Epidermal melanocyte (primary cell): ENCODE measurements around the gene TXNRD2.
A peak's percentile ranks its signal among the peaks of the same experiment; 100 is the strongest.

Experiments used
- DNase-seq: peaks from one replicate; pipeline ENCODE4 v3.0.0; 2011; ENCODE audit warnings: low spot score; ENCODE audit not compliant: insufficient read length

TXNRD2 gene

DNA sequence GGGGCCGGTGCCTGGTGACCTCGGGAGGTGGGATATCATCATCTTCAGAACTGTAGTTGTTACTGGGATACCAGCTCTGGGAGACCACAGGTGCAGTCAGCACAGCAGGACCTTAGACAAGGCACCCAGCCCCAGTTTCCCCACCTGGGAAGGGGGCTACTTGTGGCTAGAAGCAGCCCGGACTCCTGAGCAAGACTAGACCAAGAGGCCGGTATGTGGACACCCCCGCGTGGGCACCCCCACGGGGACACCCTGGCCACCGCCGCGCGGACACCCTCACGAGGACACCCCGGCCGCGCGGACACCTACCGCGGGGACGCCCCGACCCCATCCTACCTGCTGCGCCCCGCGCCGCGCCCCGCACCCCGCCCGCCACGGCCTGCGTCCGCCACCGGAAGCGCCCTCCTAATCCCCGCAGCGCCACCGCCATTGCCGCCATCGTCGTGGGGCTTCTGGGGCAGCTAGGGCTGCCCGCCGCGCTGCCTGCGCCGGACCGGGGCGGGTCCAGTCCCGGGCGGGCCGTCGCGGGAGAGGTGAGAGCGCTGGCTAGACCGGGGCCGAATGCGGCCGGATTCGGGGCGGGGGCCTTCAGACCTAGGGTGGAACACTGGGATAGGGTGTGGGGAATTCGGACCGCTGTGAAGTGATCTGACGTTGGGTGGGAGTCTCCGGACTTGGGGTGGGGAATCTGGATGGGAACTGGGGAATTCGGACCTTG lies at the start of gene TXNRD2, which contains the start of gene COMT:
TSS of gene TXNRD2 (minus strand) at position 454 of the 718 bp plus-strand sequence. CDS start at position 439, 15 bp downstream.
TSS of gene COMT (plus strand) at position 408 of the 718 bp plus-strand sequence. CDS start 20,755 bp downstream, outside the sequence.
- peak; percentile 85 for DNase-seq

DNA sequence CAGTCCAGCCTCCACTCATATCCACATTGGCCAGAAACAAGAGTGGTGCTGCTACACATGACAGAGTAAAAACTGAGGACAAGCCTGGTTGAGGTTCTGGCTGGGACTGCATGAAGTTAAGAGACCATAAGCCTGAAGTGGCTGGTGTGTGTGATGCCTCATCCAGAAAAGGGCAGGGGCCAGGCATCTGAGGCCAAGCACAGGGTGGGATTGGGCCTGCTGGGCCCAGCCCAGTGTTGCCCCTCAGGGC lies 49.7 kb upstream of the TXNRD2 start:
- no peak for DNase-seq

DNA sequence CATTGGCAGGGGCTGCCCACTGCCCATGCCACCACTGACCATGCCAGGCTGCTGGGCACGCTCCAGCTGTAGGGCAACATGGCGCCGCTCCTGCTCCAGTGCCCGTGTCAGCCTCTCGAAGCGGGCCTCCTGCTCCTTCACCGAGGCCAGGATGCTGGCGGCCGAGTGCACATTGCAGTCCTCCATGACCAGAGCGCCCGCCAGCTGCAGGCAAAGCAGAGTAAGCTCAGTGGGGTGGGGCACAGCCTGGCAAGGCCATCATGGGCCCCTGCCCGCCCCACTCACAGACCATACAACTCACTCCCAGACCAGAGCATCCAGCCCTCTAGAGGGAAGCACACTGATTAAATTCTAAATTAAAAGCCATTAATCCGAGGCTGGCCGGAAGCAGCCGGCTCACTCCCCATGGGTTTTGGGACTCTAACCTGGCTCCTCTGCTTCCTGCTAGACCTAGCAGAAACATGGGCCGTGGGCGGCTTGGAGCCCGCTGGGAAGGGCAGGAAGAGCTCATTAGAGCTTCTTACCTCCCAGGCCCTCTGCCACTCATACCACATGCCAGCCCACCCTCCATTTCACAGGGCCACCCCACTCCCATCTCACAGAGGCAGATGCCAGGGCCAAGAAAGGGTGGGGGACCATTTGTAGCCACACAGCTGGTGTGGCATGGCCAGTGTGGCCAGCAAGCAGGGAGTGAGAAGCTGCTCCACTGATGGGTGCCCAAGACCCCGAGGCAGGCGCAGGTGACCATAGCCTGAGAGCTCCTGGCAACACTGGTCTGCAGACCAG lies 49.2 kb upstream of the TXNRD2 start:
- no peak for DNase-seq

DNA sequence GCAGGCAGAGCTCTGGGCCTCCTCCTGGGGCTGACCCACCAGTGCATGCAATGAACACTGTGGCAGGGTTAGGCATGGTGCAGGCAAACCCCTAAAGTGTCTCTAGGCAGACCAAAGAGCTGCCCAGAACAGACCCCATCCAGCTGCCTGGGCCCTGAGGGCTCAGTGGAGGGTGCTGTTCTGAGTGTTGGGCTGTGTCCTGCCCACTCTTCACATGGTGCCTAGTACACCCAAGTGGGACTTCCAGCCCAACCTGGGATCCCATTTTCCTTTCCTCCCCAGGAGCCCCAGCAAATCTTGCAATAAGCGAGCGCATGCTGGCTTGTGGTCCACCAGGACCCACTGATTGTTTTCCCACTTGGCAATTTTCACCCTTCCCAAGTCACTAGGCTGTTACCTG lies 48.6 kb upstream of the TXNRD2 start:
- DNase-seq = no peak

DNA sequence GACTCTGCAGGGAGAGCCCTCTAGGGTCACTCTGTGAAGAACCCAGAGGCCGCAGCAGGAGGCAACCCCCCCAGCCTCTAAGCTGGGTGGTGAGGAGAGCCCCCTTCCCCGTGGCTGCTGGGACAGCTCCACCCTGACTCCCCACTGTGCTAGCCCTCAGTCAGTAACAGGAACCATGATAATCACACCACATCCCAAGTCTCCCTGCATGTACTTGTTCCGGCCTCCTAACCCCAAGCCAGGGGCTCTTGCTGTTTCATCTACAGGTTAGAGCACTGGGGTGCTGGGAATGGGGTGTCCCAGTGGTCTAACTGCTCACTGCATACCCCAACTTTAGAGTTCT lies 48.1 kb upstream of the TXNRD2 start:
- no peak for DNase-seq

DNA sequence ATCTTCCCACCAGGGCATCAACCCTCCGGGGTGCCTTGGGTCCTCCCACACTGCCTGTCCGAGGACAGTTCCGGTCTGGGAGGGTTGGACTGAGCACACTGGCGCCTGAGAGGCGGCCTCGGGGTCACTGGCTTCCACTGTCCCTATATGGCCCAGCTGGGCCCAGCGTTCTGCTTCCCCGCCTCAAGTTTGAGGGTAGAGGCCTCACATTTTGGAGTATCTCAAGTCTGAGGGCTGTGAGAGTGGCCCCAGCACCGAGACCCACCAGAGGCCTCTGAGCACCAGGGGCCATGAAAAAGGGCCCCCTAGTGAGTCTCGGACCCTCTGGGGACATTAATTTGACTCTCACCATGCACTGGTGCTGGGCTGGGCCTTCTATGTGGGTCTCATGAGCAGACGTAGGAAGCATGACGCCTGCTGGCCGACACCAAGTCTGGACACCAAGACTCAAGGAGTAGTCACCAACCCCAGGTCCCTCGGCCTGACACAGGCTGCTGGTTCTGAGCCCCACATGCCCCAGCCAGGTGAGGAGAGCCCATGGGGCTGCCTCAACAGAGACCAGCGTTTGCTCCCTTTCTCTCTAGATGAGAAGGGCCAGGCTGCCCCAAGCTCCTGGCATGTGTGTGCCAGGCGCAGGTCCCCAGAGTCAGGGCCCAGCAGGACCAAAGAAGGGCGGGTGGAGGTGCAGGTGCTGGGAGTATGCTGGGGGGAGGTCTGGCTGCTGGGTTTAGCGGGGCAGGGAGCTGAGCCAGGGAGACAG lies 47.5 kb upstream of the TXNRD2 start:
- no peak for DNase-seq

DNA sequence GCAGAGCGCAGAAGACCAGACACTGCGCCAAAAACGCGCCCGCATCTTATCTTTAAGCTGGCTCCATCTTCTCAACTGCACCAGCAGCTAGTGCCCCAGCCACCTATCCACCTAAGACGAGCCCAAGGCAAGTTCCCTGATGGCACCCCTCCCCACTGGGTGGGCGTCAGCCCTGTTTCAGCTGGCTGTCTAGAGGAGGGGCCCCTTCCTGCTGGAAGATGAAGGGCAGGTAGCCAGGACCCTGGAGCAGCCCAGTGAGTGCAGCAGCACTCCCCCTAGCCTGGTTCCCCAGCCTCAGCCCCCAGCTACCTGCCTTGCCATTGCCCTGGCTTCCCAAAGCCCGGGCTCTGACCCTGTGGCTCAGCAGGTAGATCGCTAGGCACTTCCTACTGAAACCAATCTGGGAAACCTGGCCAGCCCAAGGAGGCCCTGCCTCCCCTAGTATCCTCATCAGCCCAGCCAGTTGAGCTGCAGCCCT lies 46.8 kb upstream of the TXNRD2 start:
- no peak for DNase-seq

DNA sequence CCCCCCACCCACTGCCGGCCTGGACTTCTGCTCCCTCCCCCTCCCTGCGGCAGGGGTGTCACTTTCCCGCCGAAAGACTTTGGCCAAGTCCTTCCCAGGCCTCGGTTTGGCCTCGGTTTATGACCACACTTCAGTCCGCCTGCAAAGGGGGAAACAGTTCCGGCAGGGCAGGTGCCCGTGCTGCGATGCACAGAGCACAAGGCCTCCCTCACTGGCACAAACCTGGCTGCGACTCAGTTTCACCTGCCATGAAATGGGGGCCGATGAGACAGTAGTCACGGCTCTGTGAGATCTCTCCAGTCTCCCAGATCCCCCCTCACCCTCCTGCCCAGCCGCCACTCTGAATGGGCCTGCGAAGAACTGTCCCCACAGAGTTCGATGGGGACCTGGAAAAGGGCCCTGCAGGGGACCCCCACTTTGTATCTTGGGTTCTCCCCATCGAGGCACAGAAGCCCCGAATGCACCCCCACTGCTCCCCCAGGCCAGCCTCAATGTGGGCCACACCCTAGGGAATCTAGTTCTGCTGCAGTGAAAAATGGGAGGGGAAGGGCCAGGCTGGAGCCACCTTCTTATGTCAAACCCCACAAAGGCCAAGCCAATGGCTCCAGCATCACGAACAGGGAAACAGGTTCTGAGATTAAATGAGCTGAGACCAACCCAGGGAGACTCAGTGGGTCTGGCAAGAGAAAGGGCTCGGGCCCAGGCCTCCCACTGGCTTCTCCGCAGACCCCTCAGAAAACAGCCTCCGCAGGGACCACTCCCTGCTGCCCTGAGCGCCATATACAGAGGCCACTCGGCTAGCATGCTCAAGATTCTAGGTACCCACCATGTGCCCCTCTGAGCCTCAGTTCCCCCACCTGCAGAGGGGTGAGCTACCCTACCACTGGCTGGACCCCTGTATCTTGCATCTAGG lies 46.0 kb upstream of the TXNRD2 start:
- no peak for DNase-seq

DNA sequence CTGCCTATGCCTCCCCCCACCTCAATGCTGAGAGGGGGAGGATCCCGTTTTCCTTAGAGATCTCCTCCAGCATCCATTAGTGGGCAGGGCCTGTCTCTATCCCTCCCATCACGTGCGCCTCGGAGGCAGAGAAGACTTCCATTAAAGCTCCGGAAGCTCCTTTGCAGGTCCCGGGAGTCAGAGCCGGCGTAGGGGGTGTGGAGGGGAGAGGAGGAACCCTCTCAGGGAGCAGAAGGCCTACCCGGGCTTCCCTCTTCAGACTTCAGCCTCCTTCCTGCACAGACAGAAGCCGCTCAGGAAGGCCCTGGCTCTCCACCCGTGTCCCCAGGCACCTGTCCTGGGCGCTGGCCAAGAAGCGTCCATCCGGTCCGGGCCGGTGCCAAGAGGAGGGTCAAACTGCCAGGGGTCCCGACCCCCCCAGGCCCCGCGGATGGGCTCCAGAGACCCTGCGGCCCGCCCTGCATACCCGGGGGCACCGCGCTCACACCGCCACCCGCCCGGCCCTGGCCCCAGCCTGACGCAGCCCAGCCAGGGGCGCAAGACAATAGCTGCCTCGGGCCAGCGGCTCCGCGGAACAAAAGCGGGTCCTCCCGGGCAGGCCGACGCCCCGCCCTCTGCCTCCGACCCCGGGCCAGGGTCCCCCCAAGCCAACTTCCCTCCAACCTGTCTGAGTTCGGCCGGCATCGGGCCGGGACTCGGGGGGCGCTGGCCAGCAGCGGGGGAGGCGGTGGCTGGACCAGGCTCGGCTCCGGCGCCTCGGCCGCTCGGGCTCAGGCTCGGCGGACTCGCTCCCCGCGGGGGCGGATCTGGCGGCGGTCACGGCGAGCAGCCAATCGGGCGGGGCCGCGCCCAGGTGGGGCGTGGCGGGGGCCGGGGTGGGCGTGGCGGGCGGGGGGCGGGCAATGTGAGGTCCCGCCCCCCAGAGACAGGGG lies 45.1 kb upstream of the TXNRD2 start:
- peak; percentile 93 for DNase-seq

DNA sequence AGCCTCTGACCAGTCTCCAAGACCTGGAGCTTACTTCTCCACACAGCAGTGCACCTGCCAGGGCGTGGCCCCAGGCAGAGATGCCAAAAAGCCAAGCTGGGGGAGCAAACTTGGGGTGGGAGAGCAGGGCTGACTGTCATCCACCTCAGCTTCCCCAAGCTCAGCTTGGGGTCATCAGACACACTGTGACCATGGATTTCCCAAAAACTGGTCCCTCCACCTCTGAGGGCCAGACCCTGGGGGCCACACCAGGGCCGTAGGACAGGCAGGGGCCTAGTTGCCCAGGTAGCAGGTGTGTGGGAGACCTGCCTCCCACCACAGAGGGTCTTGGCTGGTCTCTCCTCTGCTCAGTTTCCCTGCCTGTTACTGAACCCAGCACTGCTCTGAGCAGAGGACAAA lies 44.4 kb upstream of the TXNRD2 start:
- DNase-seq = no peak

DNA sequence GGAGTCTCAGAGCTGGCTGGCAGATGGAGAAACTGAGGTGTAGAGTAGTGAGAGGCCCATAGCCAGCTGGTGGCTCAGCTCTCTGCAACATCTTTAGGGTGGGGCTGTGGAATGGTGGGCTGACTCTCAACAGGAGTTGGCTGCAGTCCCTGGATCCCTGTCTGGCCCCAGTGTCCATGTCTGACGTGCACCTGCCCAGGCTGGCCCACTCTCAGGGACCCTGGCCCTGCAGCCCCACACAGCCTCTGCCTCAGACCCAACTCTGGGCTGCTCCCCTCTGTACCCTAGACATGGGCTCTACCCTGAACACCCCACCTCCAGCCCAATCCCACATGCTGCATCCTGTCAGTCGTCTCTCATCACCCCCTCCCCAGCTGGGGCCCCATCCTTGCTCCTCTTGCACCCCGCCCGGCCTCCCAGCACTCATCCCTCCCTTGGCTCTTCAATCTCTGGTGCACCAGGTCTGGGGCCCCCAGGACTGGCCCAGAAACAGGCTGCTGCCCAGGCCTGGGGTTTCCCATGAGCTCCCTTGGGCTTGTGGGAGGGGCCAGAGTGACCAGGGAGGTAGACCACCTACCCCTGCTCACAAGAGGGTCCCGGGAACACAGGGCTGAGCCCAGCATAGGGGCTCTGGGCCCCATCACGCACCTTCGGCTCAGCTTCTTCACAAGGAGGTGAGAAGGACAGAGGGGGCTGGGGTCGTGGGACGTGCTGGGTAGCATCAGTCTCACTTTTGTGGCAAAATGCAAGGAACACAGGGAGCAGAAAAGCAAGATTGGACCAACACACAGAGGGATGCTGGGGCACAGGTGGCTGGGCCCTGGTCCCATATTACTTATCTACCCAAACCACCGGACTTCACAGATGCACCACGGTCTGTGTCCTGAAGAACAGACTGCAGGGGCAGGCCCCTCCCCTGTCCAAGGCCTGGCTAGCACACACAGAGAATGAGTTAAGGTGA lies 43.5 kb upstream of the TXNRD2 start:
- no peak for DNase-seq

DNA sequence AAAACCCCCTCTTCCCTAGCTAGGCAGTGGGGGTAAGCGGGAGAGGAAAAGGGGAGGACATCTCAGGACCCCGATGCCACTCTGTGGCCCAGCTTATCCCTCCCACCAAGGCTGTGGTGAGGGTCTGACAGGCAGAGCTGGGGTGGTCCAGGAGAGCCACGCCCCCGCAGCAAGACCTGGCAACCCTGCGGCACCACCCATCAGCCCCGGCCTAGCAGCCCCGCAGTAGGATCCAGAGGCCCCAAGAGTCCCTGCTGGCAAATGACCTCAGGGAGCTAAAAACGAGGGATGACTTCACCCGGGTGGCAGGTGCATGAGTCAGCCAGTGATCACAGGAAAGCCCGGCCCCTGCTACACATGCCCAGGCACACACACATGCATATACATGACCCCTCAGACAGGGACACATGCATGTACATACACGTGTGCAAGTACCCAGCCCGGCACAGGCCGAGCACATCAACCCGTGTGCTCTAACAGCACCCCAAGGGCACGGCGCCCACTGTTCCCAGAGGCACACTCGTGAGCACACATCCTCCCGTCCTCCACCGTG lies 42.7 kb upstream of the TXNRD2 start:
- DNase-seq = no peak

DNA sequence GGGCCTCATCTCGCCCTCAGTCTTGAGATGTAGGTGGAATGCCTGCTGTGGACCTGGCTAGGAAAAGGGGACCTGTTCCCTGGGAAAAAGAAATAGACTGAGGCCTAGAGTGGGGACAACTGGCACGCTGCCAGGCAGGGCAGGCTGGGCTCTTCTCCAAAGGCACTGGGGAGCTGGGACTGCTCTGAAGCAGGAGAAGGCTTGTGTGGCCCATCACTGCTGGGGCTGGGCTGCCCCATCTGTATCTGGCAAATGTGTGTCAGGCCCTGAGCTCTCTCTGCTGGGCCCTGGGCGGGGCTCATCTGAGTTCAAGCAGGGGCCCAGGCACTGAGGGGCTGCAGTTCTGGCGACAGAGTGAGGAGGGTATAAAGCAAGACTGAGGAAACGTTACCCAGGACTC lies 42.1 kb upstream of the TXNRD2 start:
- DNase-seq = no peak

DNA sequence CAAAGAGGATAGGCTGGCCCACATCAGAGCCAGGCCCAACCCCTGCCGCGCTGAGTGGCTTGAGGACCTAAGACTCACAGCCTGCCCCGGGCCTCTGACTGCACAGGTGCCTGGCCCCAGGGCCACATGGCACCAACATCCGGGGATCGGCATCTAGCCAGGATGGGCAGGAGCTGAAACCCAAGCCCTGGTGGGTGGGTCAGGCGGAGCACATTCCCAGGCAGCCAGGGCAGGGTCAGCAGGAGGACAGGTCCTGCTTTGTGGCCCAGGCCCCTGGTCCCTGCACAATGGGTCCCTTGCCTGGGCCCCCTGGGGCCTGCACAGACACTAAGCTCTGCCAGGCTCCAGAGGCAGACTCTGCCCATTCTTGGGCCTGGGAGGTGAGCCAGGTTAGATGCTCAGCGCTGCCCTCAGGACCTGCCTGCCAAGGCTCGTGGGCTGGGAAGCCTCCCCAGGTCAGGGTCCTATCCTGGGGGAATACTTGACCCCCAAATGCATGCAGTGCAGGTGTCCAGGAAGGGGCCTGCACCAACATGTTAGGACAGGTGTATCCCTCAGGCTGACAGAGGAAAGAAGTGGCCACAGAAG lies 41.5 kb upstream of the TXNRD2 start:
- no peak for DNase-seq

DNA sequence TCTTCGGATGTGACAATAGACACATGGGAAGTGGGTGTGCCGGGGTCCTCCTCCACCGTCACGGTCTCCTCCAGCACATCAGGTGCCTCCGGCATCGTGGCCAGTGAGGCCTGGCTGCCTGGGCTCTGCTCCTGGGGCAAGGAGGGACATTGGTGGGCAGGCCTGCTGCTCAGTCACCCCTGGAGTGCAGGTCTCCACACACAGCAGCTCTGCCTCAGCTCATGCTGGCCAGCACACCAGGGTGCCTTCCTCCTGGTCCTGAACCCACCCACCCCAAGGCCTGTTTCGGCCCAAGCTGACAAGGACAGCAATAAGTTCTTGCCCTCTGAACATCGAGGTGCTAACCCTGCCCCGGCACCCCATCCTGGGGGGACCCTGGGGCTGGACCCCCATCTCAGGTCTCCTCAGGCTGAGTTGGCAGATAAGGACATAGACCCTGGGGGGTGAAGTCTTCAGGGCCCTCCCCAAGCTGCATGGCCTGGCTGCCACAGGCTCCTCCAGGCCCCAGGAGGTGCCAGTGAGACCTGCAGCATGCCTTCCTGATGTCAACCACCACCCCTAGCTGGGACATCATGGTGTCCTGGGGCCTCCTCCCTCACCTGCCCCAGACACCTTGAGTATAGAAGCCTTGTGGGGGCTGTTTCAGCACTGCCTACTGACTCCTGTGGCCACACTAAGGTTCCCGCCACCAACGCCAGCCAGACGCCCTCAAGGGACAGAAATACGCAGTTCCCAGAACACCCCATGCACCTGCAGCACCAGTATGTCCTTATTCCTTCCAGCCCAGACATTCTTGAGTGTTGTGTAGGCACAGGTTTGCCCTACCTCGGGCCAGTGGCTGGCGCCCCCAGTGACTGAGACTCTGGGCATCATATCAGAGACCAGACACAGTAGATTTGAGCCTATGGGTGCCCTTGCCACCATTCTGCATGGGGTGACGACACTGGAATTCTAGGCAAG lies 40.6 kb upstream of the TXNRD2 start:
- DNase-seq = no peak

DNA sequence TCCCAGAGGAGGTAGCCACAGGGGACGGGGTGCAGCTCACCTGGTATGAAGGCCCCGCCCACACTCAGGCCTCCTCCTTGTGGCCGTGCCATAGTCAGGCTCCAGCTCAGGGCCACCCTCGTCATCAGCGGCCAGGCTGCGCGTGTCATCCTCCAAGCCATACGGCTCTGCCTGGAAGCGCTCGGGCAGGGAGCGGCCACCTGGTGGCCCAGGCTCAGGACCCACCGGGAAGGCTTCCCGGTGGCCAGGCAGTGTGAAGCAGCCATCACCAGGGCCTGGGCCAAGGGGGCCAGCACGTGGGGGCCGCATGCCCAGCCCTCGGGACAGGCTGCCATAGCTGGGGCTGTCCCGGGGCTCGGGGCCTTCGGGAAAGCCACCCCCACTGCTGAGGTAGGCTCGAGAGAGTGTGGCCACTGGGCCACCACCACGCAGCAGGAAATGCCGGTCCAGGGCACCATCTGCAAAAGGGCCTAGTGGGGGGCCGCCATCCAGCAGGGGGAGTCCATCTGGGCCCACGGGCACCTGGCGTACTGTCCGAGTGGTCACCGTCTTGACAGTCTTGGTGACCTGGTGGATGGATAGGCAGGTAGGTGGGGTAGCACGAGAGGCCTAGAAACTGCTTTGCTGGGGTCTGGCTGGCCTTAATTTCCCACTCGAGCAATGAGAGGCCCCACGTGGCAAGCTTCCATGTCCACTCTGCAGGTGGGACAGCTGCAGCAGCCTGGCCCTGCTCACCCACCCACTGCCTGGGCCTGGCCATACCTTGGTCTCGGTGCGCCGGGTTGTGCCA lies 39.7 kb upstream of the TXNRD2 start:
- no peak for DNase-seq
